Thymus (tissue), 11 donors: ENCODE data around the gene LITAFD. TPM values are rescaled to one million over a fixed set of nuclear protein-coding genes. Genes with fewer than 3 reads are reported as not detected.

ENCODE experiments used
- DNase-seq, 9 donors: peaks; one replicate each; pipeline ENCODE4 v3.0.0-alpha.2; 2013; ENCODE audit warnings: low spot score in 9 of 9, low read depth in 6 of 9, missing footprints in 1 of 9
- H3K27ac ChIP-seq, 2 donors: one replicate each; pipeline ENCODE4 v1.5.1; 2013; ENCODE audit warnings: control low read depth in 1 of 2, low read depth in 1 of 2, low read length in 1 of 2, mild to moderate bottlenecking in 1 of 2, moderate library complexity in 1 of 2
- H3K27me3 ChIP-seq, 2 donors: one replicate each; pipeline ENCODE4 v1.5.1; 2013; ENCODE audit warnings: low read length in 1 of 2; ENCODE audit not compliant: control insufficient read depth in 2 of 2, insufficient read depth in 1 of 2
- H3K36me3 ChIP-seq, 2 donors: one replicate each; pipeline ENCODE4 v1.5.1; 2013; ENCODE audit warnings: low read length in 1 of 2, mild to moderate bottlenecking in 1 of 2, moderate library complexity in 1 of 2; ENCODE audit not compliant: control insufficient read depth in 2 of 2, insufficient read depth in 2 of 2
- H3K4me1 ChIP-seq, 2 donors: one replicate each; pipeline ENCODE4 v1.5.1; 2013; ENCODE audit warnings: low read length in 2 of 2; ENCODE audit not compliant: control insufficient read depth in 2 of 2, insufficient read depth in 2 of 2
- H3K4me3 ChIP-seq, 2 donors: one replicate each; pipeline ENCODE4 v1.5.1; 2013; ENCODE audit warnings: low read length in 2 of 2, control low read depth in 1 of 2, mild to moderate bottlenecking in 1 of 2
- H3K9me3 ChIP-seq, 2 donors: one replicate each; pipeline ENCODE4 v1.5.1; 2013; ENCODE audit warnings: low read length in 1 of 2, mild to moderate bottlenecking in 1 of 2; ENCODE audit not compliant: control insufficient read depth in 2 of 2, insufficient read depth in 1 of 2
- WGBS: extraction: QIAGEN DNeasy Blood & Tissue Kit; methylation state at CpG from one replicate; pipeline ENCODE4 v1.1.7; 2013; 5-methylcytosine and 5-hydroxymethylcytosine counted together
- polyA plus RNA-seq: library from polyadenylated mRNA; stranded (reverse); fragments of 200-250 nt; gene quantifications from one replicate; pipeline ENCODE4 v1.2.3, GENCODE V29; 2013
- total RNA-seq: library from RNA; stranded (reverse); fragments of 120-200 nt; gene quantifications from one replicate; pipeline ENCODE4 v1.2.4, GENCODE V29; 2013
- donor health status: healthy.

LITAFD gene
- total and polyA plus RNA-seq, 2 donors, result not detected

DNA sequence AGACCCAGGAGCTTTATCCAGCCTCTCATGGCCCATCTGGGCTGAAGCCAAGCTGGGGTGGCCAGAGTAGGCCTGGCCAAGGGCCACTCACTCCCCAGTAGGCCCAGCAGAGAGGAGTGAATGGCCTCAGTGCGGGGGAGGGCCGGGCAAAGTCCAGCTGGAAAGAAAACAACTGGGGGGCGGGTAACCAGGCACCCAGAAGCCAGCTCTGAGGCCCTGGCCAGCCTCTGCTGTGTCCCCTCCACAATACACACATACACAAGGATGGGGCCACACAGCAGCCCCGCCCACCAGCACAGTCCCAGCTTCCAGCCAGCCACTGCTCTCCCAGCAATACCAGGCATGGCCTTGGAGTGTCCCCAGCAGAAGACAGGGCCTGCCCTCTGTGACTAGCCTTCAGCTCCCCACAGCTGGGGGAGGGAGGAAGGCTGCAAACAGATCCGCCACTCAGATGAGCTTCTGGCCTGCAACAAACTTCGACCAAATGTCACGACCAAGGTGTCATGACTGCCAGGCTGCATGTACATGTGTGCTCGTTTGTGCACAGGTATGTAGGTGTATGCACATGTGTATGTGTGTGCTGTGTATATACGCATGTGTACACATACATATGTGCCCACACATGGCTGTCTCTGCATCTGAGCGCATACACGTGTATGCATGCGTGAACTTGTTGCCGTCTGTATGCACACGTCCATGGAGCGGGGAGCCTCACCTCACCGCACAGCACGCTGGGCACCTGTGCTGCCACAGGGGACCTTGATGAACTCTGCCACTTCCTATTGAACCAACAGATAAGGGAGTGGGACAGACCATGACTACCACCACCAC, 18.3 kb upstream of the LITAFD start:
- Histone ChIP-seq H3K27ac (peak overlapping the region in 1 of 2 donors; percentile 46), H3K9me3 (no peaks in the 10 kb centered on the region), H3K4me1 (peaks cover 9 to 27% of the 10 kb centered on the region in 2 donors), H3K4me3 (no peak overlapping the region), H3K27me3 (no peaks in the 10 kb centered on the region), H3K36me3 (peaks cover 15 to 33% of the 10 kb centered on the region in 2 donors)
- WGBS, result 95% methylated on average over 17 of the region's 17 CpGs
- no peak for DNase-seq

DNA sequence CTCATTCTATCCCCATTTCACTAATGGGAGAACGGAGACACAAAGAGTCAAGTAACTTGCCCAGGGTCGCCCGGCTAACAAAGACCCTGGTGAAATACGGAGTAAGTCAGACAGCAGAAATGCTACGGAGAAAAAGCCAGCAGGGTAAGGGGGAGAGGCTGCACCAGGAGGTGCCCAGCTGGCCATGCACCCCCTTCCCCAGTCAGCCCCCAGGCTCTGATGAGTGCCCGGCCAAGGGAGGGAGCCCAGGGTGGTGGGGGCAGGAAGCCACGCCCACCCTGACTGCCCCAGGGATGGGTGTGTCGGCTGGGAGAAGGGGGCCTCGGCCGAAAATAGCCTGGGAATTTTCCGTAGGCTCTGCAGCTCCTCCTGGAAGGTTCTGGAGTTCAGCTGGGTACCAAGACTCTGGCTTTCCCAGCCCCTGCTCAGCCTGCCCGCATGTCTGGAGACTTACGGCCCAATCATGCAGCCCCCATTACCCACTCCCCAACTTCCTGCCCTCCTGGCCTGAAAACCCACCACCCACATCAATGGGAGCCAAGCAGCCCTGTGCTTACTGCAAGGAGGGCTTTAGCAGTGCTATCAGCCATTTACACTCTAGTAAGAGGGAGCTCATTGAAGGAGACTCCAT, 17.6 kb upstream of the LITAFD start:
- peaks cover 7 to 25% of the 10 kb centered on the region in 2 donors for H3K36me3 ChIP-seq
- H3K4me3 ChIP-seq, result no peak overlapping the region
- DNase-seq, result no peak
- 87% methylated on average over 13 of the region's 13 CpGs for WGBS
- H3K4me1 ChIP-seq, result peaks cover 12 to 30% of the 10 kb centered on the region in 2 donors
- no peaks in the 10 kb centered on the region for H3K27me3 ChIP-seq
- H3K27ac ChIP-seq, result peak overlapping the region in 1 of 2 donors; percentile 21
- H3K9me3 ChIP-seq, result no peaks in the 10 kb centered on the region

DNA sequence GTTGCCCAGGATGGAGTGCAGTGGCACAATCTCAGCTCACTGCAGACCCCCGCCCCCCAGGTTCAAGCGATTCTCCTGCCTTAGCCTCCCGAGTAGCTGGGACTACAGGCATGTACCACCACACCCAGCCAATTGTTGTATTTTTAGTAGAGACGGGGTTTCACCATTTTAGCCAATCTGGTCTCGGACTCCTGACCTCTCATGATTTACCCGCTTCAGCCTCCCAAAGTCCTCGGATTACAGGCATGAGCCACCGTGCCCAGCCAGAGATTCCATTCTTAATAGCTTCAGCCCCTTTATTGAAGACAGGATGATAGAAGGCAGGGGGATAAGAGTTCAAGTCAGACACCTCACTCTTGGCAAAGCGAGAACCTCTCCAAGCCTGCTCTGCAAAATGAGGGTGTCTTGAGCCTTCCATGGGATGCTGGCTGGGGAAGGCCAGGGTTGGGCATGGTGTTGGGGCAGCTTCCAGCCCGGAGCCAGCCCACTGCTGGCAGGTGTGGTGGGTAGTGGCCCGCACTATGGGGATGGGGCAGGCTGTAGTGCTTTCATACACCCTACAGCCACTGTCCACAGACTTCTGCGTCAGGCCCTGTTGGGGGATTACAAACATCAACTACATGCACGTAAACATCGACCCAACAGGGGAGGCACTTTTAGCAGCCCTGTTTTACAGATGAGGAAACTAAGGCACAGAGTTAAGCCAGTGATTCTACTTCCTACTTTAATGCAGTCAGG, 16.8 kb upstream of the LITAFD start:
- Histone ChIP-seq H3K27ac (no peak overlapping the region), H3K27me3 (no peaks in the 10 kb centered on the region), H3K9me3 (no peaks in the 10 kb centered on the region), H3K4me1 (peaks cover 12 to 33% of the 10 kb centered on the region in 2 donors), H3K4me3 (no peak overlapping the region), H3K36me3 (peaks cover 3 to 18% of the 10 kb centered on the region in 2 donors)
- WGBS, result 97% methylated on average over 14 of the region's 14 CpGs
- no peak for DNase-seq

DNA sequence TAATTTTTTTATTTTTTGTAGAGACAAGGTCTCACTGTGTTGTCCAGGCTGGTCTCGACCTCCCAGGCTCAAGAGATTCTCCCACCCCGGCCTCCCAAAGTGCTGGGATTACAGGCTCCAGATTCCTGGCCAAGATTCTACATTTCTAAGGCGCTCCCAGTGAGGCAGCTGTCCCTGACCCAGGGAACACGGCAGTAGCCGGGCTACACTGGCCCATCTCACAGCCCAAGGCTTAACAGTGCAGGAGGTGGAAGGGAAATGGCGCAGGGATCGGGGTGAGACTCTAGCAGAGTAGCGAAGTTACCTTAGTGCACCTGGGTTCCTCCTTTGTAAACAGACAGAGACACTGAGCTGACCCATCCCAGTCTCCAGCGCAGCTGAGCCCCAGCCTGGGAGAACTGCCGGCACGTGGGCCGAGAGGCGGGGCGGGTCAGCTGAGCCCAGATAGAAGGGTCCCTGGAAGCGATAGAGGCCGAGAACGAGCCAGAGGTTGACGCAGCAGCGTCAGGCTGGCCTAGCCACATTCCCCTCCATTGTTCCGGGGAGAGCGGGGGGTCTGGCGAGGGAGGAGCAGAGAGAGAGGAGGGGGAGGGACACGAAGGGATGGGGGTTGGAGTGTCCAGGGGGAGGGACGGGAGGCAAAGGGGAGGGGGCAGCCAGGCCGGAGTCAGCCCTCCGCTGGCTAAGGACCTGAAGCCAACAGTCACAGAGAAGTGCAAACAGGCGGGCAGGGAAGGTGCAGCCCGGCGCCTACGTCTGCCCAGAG, 15.8 kb upstream of the LITAFD start:
- H3K4me3 ChIP-seq, result peak overlapping the region; percentile 80 to 81
- WGBS, result 87% methylated on average over 30 of the region's 30 CpGs
- DNase-seq, result no peak
- peaks cover 2 to 16% of the 10 kb centered on the region in 2 donors for H3K36me3 ChIP-seq
- peaks cover 21 to 42% of the 10 kb centered on the region in 2 donors for H3K4me1 ChIP-seq
- H3K9me3 ChIP-seq, result no peaks in the 10 kb centered on the region
- no peaks in the 10 kb centered on the region for H3K27me3 ChIP-seq
- H3K27ac ChIP-seq, result peak overlapping the region in 1 of 2 donors; percentile 15

DNA sequence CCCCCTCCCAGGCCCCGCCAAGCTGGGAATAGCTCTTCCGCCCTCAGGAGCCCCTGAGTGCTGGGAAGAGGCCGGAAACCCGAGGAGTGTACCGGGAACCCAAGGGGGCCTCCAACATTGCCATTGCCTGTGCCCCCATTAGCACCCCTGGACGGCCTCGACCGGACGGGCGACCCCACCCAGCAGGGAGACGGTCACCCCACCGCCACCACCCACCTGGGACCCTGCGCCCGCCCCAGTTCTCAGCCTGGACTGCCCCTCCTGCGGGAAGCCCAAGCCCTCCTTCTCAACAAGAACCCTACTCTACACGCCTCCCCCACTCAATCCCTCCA, 15.3 kb upstream of the LITAFD start:
- H3K27ac ChIP-seq, result no peak overlapping the region
- peak overlapping the region; percentile 80 to 81 for H3K4me3 ChIP-seq
- H3K36me3 ChIP-seq, result peaks cover 2 to 16% of the 10 kb centered on the region in 2 donors
- no peaks in the 10 kb centered on the region for H3K9me3 ChIP-seq
- WGBS, result 58% methylated on average over 16 of the region's 16 CpGs
- DNase-seq, result no peak
- peaks cover 24 to 47% of the 10 kb centered on the region in 2 donors for H3K4me1 ChIP-seq
- H3K27me3 ChIP-seq, result no peaks in the 10 kb centered on the region

DNA sequence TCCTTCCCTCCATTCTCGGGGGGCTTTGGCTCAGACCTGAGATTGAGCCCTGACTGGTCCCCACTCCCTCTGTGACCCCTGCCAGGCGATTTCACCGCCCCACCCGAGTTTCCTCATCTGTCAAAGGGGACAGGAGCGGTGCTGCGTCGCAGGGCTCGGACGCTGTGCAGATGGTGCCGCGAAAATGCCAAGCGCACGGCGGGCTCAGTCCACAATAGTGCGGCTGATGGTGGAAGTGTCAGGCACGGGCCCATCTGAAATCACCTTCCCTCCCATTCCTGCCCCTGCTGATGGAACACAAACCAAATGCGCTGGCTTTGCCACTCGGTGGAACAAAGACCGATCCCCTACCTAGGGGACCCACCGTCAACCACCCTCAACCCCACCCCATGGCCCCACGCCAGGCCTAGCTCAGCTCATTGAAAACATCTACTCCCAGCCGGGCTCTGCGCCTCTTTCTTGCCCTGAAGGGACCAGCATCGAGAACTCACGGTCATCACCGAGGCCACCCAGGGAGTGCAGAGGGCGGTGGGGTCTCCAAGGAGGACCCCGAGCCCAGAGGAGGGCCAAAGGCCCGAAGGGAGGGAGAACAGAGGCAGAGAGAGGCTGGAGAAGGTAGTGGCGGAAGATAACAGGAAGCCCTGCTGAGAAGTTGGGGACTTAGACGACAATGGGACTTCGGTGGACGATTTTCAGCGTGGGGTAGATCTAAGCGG, 14.8 kb upstream of the LITAFD start:
- Histone ChIP-seq H3K36me3 (peaks cover 2 to 13% of the 10 kb centered on the region in 2 donors), H3K4me1 (peaks cover 24 to 47% of the 10 kb centered on the region in 2 donors), H3K27me3 (no peaks in the 10 kb centered on the region), H3K4me3 (peak overlapping the region; percentile 80 to 81), H3K27ac (peak overlapping the region; percentile 48 to 65), H3K9me3 (no peaks in the 10 kb centered on the region)
- 6% methylated on average over 35 of the region's 35 CpGs for WGBS
- DNase-seq, result peak in 6 of 9 donors; percentile 12 to 59 (median 24)

DNA sequence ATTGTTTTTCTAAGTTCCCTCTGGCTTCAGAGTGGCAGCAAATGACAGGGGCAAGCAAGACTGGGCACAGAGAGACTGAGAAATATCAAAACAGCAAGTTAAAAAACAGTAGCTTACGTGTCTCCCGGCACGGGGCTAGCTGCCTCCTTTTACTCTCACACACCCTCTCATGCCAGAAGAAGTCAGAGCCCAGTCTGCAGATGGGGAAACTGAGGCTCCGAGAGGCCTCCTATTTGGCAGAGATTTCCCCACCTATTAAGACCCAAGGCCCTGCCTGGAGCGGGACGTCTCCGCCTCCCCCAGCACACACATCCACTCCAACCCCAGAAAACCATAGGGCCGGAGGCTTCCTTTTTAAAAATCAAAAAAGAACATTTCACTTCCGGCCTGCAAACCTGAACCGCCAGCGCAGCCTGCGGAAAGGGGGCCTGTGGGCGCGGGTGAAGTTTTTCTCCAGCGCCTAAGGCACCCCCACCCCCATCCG, 14.2 kb upstream of the LITAFD start:
- no peaks in the 10 kb centered on the region for H3K27me3 ChIP-seq
- peaks cover 24 to 47% of the 10 kb centered on the region in 2 donors for H3K4me1 ChIP-seq
- peak overlapping the region; percentile 80 to 81 for H3K4me3 ChIP-seq
- peak in 7 of 9 donors; percentile 18 to 78 (median 45) for DNase-seq
- peaks cover 2 to 13% of the 10 kb centered on the region in 2 donors for H3K36me3 ChIP-seq
- under 1% methylated on average over 16 of the region's 16 CpGs for WGBS
- no peaks in the 10 kb centered on the region for H3K9me3 ChIP-seq
- peak overlapping the region; percentile 48 to 65 for H3K27ac ChIP-seq
